ENCODE results near the gene PIP4K2C.
"Not testable (repeated sequence)": the region's sequence is repeated elsewhere in the genome, so short reads cannot be mapped to it uniquely, and the experiment has no call there.

PIP4K2C gene

GRCh38 chr12:57560516-57560915, 30.5 kb upstream of the PIP4K2C start:
- DNase-seq, result no peak

GRCh38 chr12:57561117-57561516, 29.9 kb upstream of the PIP4K2C start:
- DNase-seq, result not testable (repeated sequence)

- no peak for DNase-seq
These were observed 27.6 kb upstream of the PIP4K2C start for GRCh38 chr12:57563358-57563757.

- no peak for DNase-seq
These were observed 26.7 kb upstream of the PIP4K2C start for GRCh38 chr12:57564178-57564740.

- no peak for DNase-seq
These were observed 22.2 kb upstream of the PIP4K2C start for GRCh38 chr12:57568838-57569237.

- no peak for DNase-seq
These were observed 21.1 kb upstream of the PIP4K2C start for GRCh38 chr12:57569858-57570257.

- not testable (repeated sequence) for DNase-seq
These were observed 20.6 kb upstream of the PIP4K2C start for GRCh38 chr12:57570438-57570837.

GRCh38 chr12:57571926-57572762, 18.8 kb upstream of the PIP4K2C start:
- DNase-seq, result no peak

- no peak for DNase-seq
These were observed 16.2 kb upstream of the PIP4K2C start for GRCh38 chr12:57574795-57575194.

GRCh38 chr12:57575771-57576612, 15.0 kb upstream of the PIP4K2C start:
- DNase-seq, result no peak

GRCh38 chr12:57576613-57577160, 14.3 kb upstream of the PIP4K2C start:
- no peak for DNase-seq

- DNase-seq, result no peak
These were observed 12.8 kb upstream of the PIP4K2C start for GRCh38 chr12:57577981-57578758.

- no peak for DNase-seq
These were observed 12.0 kb upstream of the PIP4K2C start for GRCh38 chr12:57579011-57579410.

- no peak for DNase-seq
These were observed 11.1 kb upstream of the PIP4K2C start for GRCh38 chr12:57579677-57580465.

- no peak for DNase-seq
These were observed 10.6 kb upstream of the PIP4K2C start for GRCh38 chr12:57580466-57580795.

GRCh38 chr12:57581802-57582201, 9.2 kb upstream of the PIP4K2C start:
- DNase-seq, result no peak

- DNase-seq, result no peak
These were observed 8.6 kb upstream of the PIP4K2C start for GRCh38 chr12:57582440-57582839.

- DNase-seq, result peak; percentile 87
These were observed 7.8 kb upstream of the PIP4K2C start for GRCh38 chr12:57583008-57583831.

- no peak for DNase-seq
These were observed 6.9 kb upstream of the PIP4K2C start for GRCh38 chr12:57584050-57584449.

- DNase-seq, result no peak
These were observed 6.3 kb upstream of the PIP4K2C start for GRCh38 chr12:57584690-57585089.

GRCh38 chr12:57585156-57585555, 5.8 kb upstream of the PIP4K2C start:
- no peak for DNase-seq

Measured in CD4-positive, alpha-beta T cell treated with Interleukin-21 for 1 hour (primary cell).